Measurements from ENCODE around the gene BEAN1. TPM values are rescaled to one million over a fixed set of nuclear protein-coding genes. Genes with fewer than 3 reads are reported as not detected.

The BEAN1 gene
- total RNA-seq = not detected in 2 replicates

GRCh38 chr16:66427036-66427860, at the start of gene BEAN1:
Gene BEAN1 (plus strand): TSS chr16:66427295. CDS start chr16:66437677, 10,382 bp downstream.

Other genes starting within 250 kb of the BEAN1 start
- gene CDH5, start 60.6 kb upstream of the BEAN1 start, total RNA-seq = 787 and 817 TPM in 2 replicates
- 22.0 and 28.5 TPM in 2 replicates for gene TK2, start 122.8 kb downstream of the BEAN1 start, total RNA-seq
- gene CKLF, start 125.3 kb downstream of the BEAN1 start, total RNA-seq = 70.6 and 74.2 TPM in 2 replicates
- gene CMTM1, start 139.1 kb downstream of the BEAN1 start, total RNA-seq = 2.4 and 3.3 TPM in 2 replicates
- gene CMTM2, start 152.2 kb downstream of the BEAN1 start, total RNA-seq = not detected in 2 replicates
- 23.1 and 35.4 TPM in 2 replicates for gene CMTM3, start 177.4 kb downstream of the BEAN1 start, total RNA-seq

Data from thoracic aorta endothelial cell (primary cell).